A673 (cell line): Measurements from ENCODE around the gene ICAM2. TPM values are rescaled to one million over a fixed set of nuclear protein-coding genes. Genes with fewer than 3 reads are reported as not detected.

Experiments used
- BruUV-seq: library from RNA; stranded (reverse); fragments of 400-500 nt; replicated peaks from 2 replicates; lab custom pipeline; 2021; lab: Mats Ljungman, UMichigan
- CTCF ChIA-PET: fragments of 300-600 bp; sonication (Branson Sonifier 250); formaldehyde crosslinking; loops from one replicate; lab custom pipeline; 2022; ENCODE audit warnings: antibody characterized with exemption; lab: Charles Lee
- POLR2A ChIA-PET: fragments of 300-600 bp; sonication (Branson Sonifier 250); formaldehyde crosslinking; loops from one replicate; lab custom pipeline; 2022; ENCODE audit warnings: antibody characterized with exemption; ENCODE audit not compliant: low non-redundant PET; lab: Charles Lee
- DNase-seq: peaks from one replicate; pipeline ENCODE4 v3.0.0-alpha.2; 2015; ENCODE audit warnings: low spot score
- H3K27ac ChIP-seq: fragments of 200-600 bp; sonication (generic); 2 replicates; pipeline ENCODE4 v1.5.1; 2016; ENCODE audit warnings: mixed run types, low read depth, mild to moderate bottlenecking, mixed read lengths, antibody characterized with exemption, low read length; ENCODE audit not compliant: poor library complexity, severe bottlenecking
- H3K27me3 ChIP-seq: fragments of 200-600 bp; sonication (generic); replicated peaks from 2 replicates; pipeline ENCODE4 v1.6.1; 2017; ENCODE audit warnings: mixed run types, low read depth, mild to moderate bottlenecking, mixed read lengths, antibody characterized with exemption, low read length; ENCODE audit not compliant: insufficient read depth, poor library complexity
- H3K36me3 ChIP-seq: fragments of 200-600 bp; sonication (generic); 2 replicates; pipeline ENCODE4 v1.6.1; 2016; ENCODE audit warnings: mixed run types, mild to moderate bottlenecking, mixed read lengths, antibody characterized with exemption, low read length; ENCODE audit not compliant: insufficient read depth, poor library complexity, severe bottlenecking
- H3K4me1 ChIP-seq: fragments of 200-600 bp; sonication (generic); 2 replicates; pipeline ENCODE4 v1.6.1; 2017; ENCODE audit warnings: mixed run types, mild to moderate bottlenecking, mixed read lengths, antibody characterized with exemption, low read length; ENCODE audit not compliant: insufficient read depth, poor library complexity, severe bottlenecking
- H3K4me3 ChIP-seq: fragments of 200-600 bp; sonication (generic); 2 replicates; pipeline ENCODE4 v1.5.1; 2016; ENCODE audit warnings: low read depth, mixed run types, mild to moderate bottlenecking, mixed read lengths, low read length; ENCODE audit not compliant: poor library complexity, severe bottlenecking
- H3K9me3 ChIP-seq: fragments of 200-600 bp; sonication (generic); 2 replicates; pipeline ENCODE4 v1.6.1; 2016; ENCODE audit warnings: mixed run types, low read depth, mild to moderate bottlenecking, mixed read lengths, antibody characterized with exemption, low read length; ENCODE audit not compliant: poor library complexity, severe bottlenecking
- CTCF ChIP-seq: fragments of 300-800, 200-600 bp; sonication (generic); conservative IDR thresholded peaks from 2 replicates; pipeline ENCODE4 v1.5.1; 2017; ENCODE audit warnings: low read depth, mild to moderate bottlenecking, antibody characterized with exemption, low read length, moderate library complexity, mixed read lengths
- EZH2 ChIP-seq: fragments of 200-600 bp; sonication (generic); IDR thresholded peaks from 2 replicates; pipeline ENCODE4 v1.6.1; 2017; ENCODE audit warnings: borderline replicate concordance, low read depth, mild to moderate bottlenecking, mixed read lengths, antibody characterized with exemption, low read length; ENCODE audit not compliant: poor library complexity, severe bottlenecking
- intact Hi-C: fragments of 100-400 bp; cut with micrococcal nuclease; formaldehyde crosslinking; loops from one replicate; pipeline ENCODE4 v1.10.0; 2022; ENCODE audit not compliant: unreplicated experiment
- total RNA-seq: library from RNA; stranded (reverse); gene quantifications from 2 replicates; pipeline ENCODE4 v1.2.3, GENCODE V29; 2021

Gene ICAM2
- total RNA-seq, 1 experiment from 2014 or later = 0.99 TPM

- BruUV-seq = no TSS peak
- Histone ChIP-seq H3K9me3 (no peaks in the 10 kb centered on the region), H3K36me3 (no peaks in the 10 kb centered on the region), H3K4me1 (no peaks in the 10 kb centered on the region), H3K27me3 (no peaks in the 10 kb centered on the region), H3K27ac (no peak overlapping the region), H3K4me3 (no peak overlapping the region)
- no peak for DNase-seq
- TF ChIP-seq EZH2 (no peak), CTCF (no peak)
- ChIA-PET CTCF (no interaction called here), POLR2A (no interaction called here)
- intact Hi-C loops = no loop called here
These were observed 28.8 kb downstream of the ICAM2 start for GRCh38 chr17:63991611-63992010.

GRCh38 chr17:63989622-63990345, 30.6 kb downstream of the ICAM2 start:
- H3K4me3 ChIP-seq = no peak overlapping the region
- H3K36me3 ChIP-seq = no peaks in the 10 kb centered on the region
- no peaks in the 10 kb centered on the region for H3K4me1 ChIP-seq
- ChIA-PET POLR2A (no interaction called here), CTCF (interaction anchor here (1.0 kb wide), 1 partner anchor 70 kb away, joined by 4 read pairs; no protein-coding TSS in a partner anchor)
- H3K27me3 ChIP-seq = no peaks in the 10 kb centered on the region
- H3K9me3 ChIP-seq = no peaks in the 10 kb centered on the region
- intact Hi-C loops = no loop called here
- no peak for DNase-seq
- no peak for TF ChIP-seq CTCF
- no peak for TF ChIP-seq EZH2
- H3K27ac ChIP-seq = no peak overlapping the region
- BruUV-seq = no TSS peak

GRCh38 chr17:63988741-63989621, 31.5 kb downstream of the ICAM2 start:
- DNase-seq = no peak
- H3K4me3 ChIP-seq = no peak overlapping the region
- H3K27ac ChIP-seq = no peak overlapping the region
- BruUV-seq = no TSS peak
- no peaks in the 10 kb centered on the region for H3K4me1 ChIP-seq
- H3K9me3 ChIP-seq = no peaks in the 10 kb centered on the region
- intact Hi-C loops = no loop called here
- no peaks in the 10 kb centered on the region for H3K36me3 ChIP-seq
- POLR2A ChIA-PET = no interaction called here
- CTCF ChIA-PET = interaction anchor here (0.6 kb wide), 1 partner anchor 13 kb away, joined by 4 read pairs; no protein-coding TSS in a partner anchor
- TF ChIP-seq EZH2 (no peak), CTCF (no peak)
- no peaks in the 10 kb centered on the region for H3K27me3 ChIP-seq
